Measurements from ENCODE around the gene VPREB3. TPM values are rescaled to one million over a fixed set of nuclear protein-coding genes. Genes with fewer than 3 reads are reported as not detected.

VPREB3 gene
- total RNA-seq, 1 experiment from 2014 or later, result not detected

- DNase-seq, result no peak
- Histone ChIP-seq H3K27me3 (no peaks in the 10 kb centered on the region), H3K36me3 (no peaks in the 10 kb centered on the region), H3K9me3 (no peaks in the 10 kb centered on the region), H3K4me3 (no peak overlapping the region)
Observed at GRCh38 chr22:23722160-23722559, 32.1 kb downstream of the VPREB3 start.

DNA sequence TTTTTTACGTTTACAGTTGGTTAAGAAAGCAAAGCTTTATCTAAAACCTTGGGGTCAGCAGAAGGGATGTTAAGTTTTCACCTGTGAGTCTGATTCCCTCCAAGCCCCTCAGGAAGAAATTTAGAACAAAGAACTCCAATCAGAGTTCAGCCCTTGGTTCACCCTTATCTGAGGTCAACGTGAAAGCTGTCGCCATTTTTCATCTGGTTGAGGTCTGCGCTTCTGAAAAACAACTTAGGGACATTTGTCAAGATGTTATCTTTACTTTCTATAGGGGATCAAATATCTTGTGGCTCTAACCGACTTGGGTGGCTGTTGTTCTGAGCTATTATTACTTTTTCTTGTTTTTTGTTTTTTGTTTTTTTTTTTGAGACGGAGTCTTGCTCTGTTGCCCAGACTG lies 33.4 kb downstream of the VPREB3 start:
- Histone ChIP-seq H3K27me3 (no peaks in the 10 kb centered on the region), H3K9me3 (no peaks in the 10 kb centered on the region), H3K4me3 (no peak overlapping the region), H3K36me3 (no peaks in the 10 kb centered on the region; the same call in 1 of the 2 replicates)
- no peak for DNase-seq

DNA sequence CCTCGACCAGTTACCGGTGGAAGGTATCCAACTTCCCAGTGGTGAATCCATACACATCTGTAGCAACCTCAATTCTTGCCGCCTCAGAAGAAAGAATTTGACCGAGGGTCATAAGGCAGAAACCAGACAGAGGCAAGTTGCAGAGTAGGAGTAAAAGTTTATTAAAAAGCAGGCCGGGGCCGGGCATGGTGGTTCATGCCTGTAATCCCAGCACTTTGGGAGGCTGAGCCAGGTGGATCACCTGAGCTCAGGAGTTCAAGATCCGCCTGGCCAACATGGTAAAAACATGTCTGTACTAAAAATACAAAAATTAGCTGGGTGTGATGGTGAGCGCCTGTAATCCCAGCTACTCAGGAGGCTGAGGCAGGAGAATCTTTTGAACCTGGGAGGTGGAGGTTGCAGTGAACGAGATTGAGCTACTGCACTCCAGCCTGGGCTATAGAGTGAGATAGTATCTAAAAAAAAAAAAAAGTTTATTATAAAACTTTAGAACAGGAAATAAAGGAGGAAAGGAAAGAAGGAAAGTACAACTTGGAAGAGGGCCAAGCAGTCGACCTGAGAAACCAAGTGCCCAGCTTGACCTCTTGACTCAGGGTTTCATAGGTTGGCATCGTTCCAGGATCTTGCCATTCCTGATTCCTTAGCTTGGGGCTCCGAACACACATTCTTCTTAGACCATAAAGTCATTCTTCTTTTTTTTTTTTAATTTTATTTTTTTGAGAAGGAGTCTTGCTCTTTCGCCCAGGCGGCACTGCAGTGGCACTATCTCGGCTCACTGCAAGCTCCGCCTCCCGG lies 35.7 kb downstream of the VPREB3 start:
- H3K27me3 ChIP-seq, result no peaks in the 10 kb centered on the region
- peaks cover 6% of the 10 kb centered on the region for H3K36me3 ChIP-seq
- no peak for DNase-seq
- no peak overlapping the region for H3K4me3 ChIP-seq
- no peaks in the 10 kb centered on the region for H3K9me3 ChIP-seq

GRCh38 chr22:23716811-23717801 lies 37.1 kb downstream of the VPREB3 start:
- Histone ChIP-seq H3K4me3 (peak overlapping the region; percentile 90), H3K9me3 (no peaks in the 10 kb centered on the region), H3K36me3 (peaks cover 10% of the 10 kb centered on the region)

GRCh38 chr22:23715806-23716375 lies 38.3 kb downstream of the VPREB3 start:
- Histone ChIP-seq H3K27me3 (no peaks in the 10 kb centered on the region), H3K9me3 (no peaks in the 10 kb centered on the region), H3K36me3 (peaks cover 10% of the 10 kb centered on the region), H3K4me3 (peak overlapping the region; percentile 90)
- DNase-seq, result no peak

More at GRCh38 chr22:23716811-23717801, 37.1 kb downstream of the VPREB3 start:
- no peaks in the 10 kb centered on the region for H3K27me3 ChIP-seq
- DNase-seq, result peak; percentile 81

GRCh38 chr22:23714596-23715578 lies 39.3 kb downstream of the VPREB3 start:
- Histone ChIP-seq H3K27me3 (no peaks in the 10 kb centered on the region), H3K4me3 (no peak overlapping the region), H3K36me3 (peaks cover 10% of the 10 kb centered on the region), H3K9me3 (no peaks in the 10 kb centered on the region)
- no peak for DNase-seq

DNA sequence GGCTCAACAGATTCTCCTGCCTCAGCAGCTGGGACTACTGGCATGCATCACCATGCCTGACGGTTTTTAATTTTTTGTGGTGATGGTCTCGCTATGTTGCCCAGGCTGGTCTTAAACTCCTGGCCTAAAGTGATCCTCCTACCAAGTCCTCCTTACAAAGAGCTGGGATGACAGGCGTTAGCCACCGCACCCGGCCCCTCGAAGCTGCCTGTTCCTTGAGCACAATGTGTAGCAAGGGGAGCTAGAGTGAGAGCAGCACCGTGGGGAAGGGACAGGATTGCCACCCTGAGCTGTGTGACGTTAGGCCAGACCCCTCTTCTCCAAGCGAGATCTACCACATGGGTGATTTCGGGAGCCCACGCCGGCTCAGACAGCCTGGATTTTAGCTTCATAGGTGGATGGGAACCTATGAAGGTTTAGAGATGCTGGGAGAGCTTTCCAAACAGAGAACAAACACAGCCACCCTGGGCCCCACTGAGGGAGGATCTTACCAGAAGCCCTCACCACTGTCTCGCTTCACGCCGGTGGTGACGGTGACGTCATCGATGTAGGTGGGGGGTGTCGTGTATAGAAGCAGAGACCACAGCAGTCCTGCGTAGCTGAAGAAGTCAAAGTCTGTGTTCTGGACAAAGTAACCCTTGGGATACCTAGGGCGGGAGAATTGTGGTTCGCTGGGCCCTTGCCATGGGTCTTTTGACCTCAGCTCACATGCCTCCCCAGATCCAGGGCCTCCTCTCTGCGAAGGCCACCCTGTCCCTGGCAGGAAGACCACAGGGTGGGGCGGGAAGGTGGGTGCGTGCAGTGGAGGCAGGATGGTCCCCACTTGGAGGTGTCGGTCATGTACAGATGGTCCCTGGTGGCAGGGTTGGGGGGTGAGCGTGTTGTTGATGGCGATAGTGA lies 40.3 kb downstream of the VPREB3 start:
- H3K27me3 ChIP-seq, result no peaks in the 10 kb centered on the region
- no peaks in the 10 kb centered on the region for H3K9me3 ChIP-seq
- no peak overlapping the region for H3K4me3 ChIP-seq
- H3K36me3 ChIP-seq, result peaks cover 15% of the 10 kb centered on the region
- DNase-seq, result no peak

GRCh38 chr22:23712256-23712655 lies 42.0 kb downstream of the VPREB3 start:
- Histone ChIP-seq H3K36me3 (peaks cover 20% of the 10 kb centered on the region), H3K4me3 (no peak overlapping the region), H3K9me3 (no peaks in the 10 kb centered on the region), H3K27me3 (no peaks in the 10 kb centered on the region)
- DNase-seq, result no peak

DNA sequence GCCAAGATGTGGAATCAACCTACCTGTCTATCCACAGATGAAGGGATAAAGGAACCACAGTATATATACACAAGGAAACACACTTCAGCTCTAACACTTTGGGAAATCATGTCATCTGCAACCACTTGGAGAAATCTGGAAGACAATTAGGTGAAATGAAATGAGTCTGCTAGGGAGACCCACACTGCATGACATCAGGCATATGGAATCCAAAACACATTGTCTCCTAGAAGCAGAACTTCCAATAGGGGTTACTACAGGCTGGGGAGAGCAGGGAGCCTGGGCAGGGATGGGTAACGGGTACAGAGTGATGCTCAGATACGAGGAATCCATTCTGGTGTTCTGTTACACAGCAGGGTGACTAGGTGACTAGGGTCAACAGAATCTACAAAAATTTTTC lies 45.1 kb downstream of the VPREB3 start:
- no peak overlapping the region for H3K4me3 ChIP-seq
- peaks cover 25% of the 10 kb centered on the region for H3K36me3 ChIP-seq
- H3K9me3 ChIP-seq, result no peaks in the 10 kb centered on the region
- H3K27me3 ChIP-seq, result no peaks in the 10 kb centered on the region
- no peak for DNase-seq

DNA sequence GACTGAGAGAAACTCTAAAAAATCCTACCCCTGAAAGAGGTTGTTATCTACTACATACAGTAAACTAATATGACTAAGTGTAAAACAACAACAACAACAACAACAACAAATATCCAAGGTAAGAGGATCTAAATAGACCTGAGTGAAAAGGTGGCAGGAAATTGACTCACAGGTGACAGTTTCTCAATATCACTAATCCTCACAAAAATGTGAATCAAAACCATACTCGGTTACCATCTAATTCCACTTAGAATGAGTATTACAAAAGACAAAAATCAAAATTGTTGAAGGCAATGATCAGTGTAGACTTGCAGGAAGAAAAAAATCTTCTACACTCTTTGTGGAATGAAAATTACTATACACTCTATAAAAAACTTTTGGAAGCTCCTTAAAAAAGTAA lies 46.0 kb downstream of the VPREB3 start:
- H3K36me3 ChIP-seq, result peaks cover 20% of the 10 kb centered on the region

GRCh38 chr22:23705358-23705757 lies 48.9 kb downstream of the VPREB3 start:
- Histone ChIP-seq H3K9me3 (no peaks in the 10 kb centered on the region), H3K4me3 (no peak overlapping the region), H3K27me3 (no peaks in the 10 kb centered on the region), H3K36me3 (peaks cover 26% of the 10 kb centered on the region)
- DNase-seq, result no peak

More for the DNA sequence above, 46.0 kb downstream of the VPREB3 start:
- H3K27me3 ChIP-seq, result no peaks in the 10 kb centered on the region
- DNase-seq, result no peak
- H3K9me3 ChIP-seq, result no peaks in the 10 kb centered on the region
- no peak overlapping the region for H3K4me3 ChIP-seq

DNA sequence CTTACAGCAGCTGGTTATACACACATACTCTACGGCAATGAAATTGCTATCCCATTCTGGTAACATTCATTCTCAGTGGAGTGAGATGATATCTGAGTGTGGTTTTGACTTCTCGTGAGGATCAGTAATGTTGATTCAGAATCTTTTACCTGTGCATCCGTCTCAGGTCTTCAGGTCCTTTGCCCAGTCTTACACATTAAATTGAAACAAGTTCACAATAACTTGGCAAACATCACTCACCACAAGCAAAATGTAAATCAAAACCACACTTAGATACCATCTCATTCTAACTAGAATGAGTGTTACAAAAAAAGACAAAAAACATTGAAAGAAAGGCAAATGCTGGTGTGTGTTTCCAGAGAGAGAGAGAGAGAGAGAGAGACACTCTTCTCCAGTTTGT lies 49.4 kb downstream of the VPREB3 start:
- H3K36me3 ChIP-seq, result peaks cover 26% of the 10 kb centered on the region
- no peaks in the 10 kb centered on the region for H3K9me3 ChIP-seq
- H3K27me3 ChIP-seq, result no peaks in the 10 kb centered on the region
- no peak for DNase-seq
- H3K4me3 ChIP-seq, result no peak overlapping the region

- no peaks in the 10 kb centered on the region for H3K9me3 ChIP-seq
- peaks cover 23% of the 10 kb centered on the region for H3K36me3 ChIP-seq
Observed at GRCh38 chr22:23704062-23704461, 50.2 kb downstream of the VPREB3 start.

More at GRCh38 chr22:23704062-23704461, 50.2 kb downstream of the VPREB3 start:
- DNase-seq, result no peak
- H3K27me3 ChIP-seq, result no peaks in the 10 kb centered on the region
- H3K4me3 ChIP-seq, result no peak overlapping the region
